Tibial nerve (tissue), 4 donors: ENCODE results near the gene ITGA8. TPM values are rescaled to one million over a fixed set of nuclear protein-coding genes. Genes with fewer than 3 reads are reported as not detected.

ENCODE experiments used
- DNase-seq, 2 donors: peaks; one replicate each; pipeline ENCODE4 v3.0.0-alpha.2; 2019; ENCODE audit warnings: low spot score in 2 of 2
- H3K27ac ChIP-seq, 4 donors: fragments of 200-600 bp; sonication (generic) in 3 of 4; one replicate each; pipeline ENCODE4 v1.5.1; 2017 to 2019; ENCODE audit warnings: mild to moderate bottlenecking in 1 of 4
- H3K27me3 ChIP-seq, 2 donors: fragments of 200-600 bp; sonication (generic) in 1 of 2; one replicate each; pipeline versions ENCODE4 v1.5.1 to v1.6.0; 2017 to 2019
- H3K36me3 ChIP-seq, 3 donors: fragments of 200-600 bp; sonication (generic); one replicate each; pipeline ENCODE4 v1.5.1; 2018 to 2019
- H3K4me1 ChIP-seq, 4 donors: fragments of 200-600 bp; sonication (generic) in 3 of 4; one replicate each; pipeline ENCODE4 v1.5.1; 2017 to 2019
- H3K4me3 ChIP-seq, 4 donors: fragments of 200-600 bp; sonication (generic) in 3 of 4; one replicate each; pipeline ENCODE4 v1.5.1; 2017 to 2019; ENCODE audit warnings: mild to moderate bottlenecking in 1 of 4, moderate library complexity in 1 of 4
- H3K9me3 ChIP-seq, 4 donors: fragments of 200-600 bp; sonication (generic) in 3 of 4; one replicate each; pipeline ENCODE4 v1.5.1; 2017 to 2019
- EP300 ChIP-seq, 2 donors: sonication (generic); formaldehyde crosslinking; IDR thresholded peaks; one replicate each; pipeline ENCODE4 v1.6.1; 2017; ENCODE audit warnings: antibody characterized with exemption in 2 of 2, mild to moderate bottlenecking in 1 of 2
- POLR2A ChIP-seq, 2 donors: fragments of 450-650 bp; IDR thresholded peaks; one replicate each; pipeline ENCODE4 v1.6.1; 2017; ENCODE audit warnings: antibody characterized with exemption in 2 of 2, mild to moderate bottlenecking in 2 of 2, moderate library complexity in 2 of 2
- WGBS, 2 donors: methylation state at CpG; one replicate each; pipeline ENCODE4 v1.1.5; 2018; 5-methylcytosine and 5-hydroxymethylcytosine counted together
- total RNA-seq, 4 donors: library from RNA; depleted of rRNA; stranded (reverse); fragments of >200 nt; gene quantifications; one replicate each; pipeline ENCODE4 v1.1.0, GENCODE V29; 2016
- TF ChIP-seq, protein P1 (sequence below), 5 experiments: fragments of 200-600 bp in 3 of 5; fragments of 450-650 bp in 2 of 5; sonication (generic) in 3 of 5; IDR thresholded peaks; one replicate each; pipeline ENCODE4 v1.5.1; 2016 to 2019; ENCODE audit warnings: antibody characterized with exemption in 5 of 5, mild to moderate bottlenecking in 3 of 5, moderate library complexity in 2 of 5

The ITGA8 gene
- total RNA-seq, 4 donors from 2014 or later, result 1.5 to 8.7 (median 4.3) TPM

DNA sequence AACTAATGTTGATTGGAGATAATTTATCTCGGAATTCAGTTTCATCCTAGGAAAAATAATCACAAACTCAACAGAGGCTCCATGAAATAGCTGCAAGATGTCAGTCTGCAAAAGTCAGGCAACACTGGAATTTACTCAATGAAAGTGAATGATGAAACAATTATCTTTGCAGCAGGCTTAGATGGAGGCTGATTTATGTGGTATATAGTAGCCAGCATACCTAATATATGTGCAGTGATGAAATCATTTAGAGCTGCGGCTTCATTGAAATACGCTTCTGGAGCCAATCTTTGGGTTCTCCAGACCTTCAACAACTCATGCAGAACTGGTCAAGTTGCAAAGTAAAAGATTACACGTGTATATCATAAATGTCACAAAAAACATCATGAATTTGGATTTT, 113.3 kb downstream of the ITGA8 start:
- H3K36me3 ChIP-seq, result no peaks in the 10 kb centered on the region
- TF ChIP-seq POLR2A (IDR thresholded peaks at IDR 0.05), result no peak
- TF ChIP-seq EP300 (IDR thresholded peaks at IDR 0.05), result no peak
- TF ChIP-seq, protein P1, sequence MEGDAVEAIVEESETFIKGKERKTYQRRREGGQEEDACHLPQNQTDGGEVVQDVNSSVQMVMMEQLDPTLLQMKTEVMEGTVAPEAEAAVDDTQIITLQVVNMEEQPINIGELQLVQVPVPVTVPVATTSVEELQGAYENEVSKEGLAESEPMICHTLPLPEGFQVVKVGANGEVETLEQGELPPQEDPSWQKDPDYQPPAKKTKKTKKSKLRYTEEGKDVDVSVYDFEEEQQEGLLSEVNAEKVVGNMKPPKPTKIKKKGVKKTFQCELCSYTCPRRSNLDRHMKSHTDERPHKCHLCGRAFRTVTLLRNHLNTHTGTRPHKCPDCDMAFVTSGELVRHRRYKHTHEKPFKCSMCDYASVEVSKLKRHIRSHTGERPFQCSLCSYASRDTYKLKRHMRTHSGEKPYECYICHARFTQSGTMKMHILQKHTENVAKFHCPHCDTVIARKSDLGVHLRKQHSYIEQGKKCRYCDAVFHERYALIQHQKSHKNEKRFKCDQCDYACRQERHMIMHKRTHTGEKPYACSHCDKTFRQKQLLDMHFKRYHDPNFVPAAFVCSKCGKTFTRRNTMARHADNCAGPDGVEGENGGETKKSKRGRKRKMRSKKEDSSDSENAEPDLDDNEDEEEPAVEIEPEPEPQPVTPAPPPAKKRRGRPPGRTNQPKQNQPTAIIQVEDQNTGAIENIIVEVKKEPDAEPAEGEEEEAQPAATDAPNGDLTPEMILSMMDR (IDR thresholded peaks at IDR 0.05), result no peak
- no peaks in the 10 kb centered on the region for H3K9me3 ChIP-seq
- DNase-seq, result no peak
- H3K27me3 ChIP-seq, result no peaks in the 10 kb centered on the region
- no peak overlapping the region for H3K27ac ChIP-seq
- H3K4me1 ChIP-seq, result no peaks in the 10 kb centered on the region
- H3K4me3 ChIP-seq, result no peak overlapping the region
- 79 to 87% methylated on average over 4 of the region's 4 CpGs for WGBS, 2 donors

DNA sequence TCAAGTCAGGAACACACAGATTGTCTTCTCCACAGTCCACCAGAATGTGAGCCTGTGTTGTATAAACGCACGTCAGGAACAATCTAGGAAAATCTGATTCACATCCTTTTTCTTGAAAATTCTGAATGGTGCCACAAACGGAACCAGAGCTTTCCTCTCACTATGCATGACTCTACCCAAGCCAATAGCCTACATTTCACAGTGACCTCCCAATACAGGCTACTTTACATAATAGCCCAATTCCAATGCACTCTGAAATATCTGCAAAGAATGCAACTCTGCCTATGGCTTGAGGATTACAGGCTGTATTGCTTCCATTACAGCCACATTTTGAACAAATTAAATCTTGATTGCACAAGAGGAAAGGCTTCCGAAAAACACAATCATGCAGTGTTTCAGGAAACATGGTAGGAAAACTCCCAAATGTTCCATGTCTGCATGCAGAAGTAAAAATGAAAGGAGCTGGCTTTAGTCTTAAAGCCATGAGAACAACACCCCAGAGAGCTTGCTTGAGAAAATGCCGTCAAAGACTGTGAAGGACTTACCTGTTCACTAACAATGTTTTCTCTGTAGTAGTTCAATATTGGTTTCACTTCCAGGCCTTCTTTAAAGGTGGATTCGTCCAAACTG, 113.9 kb downstream of the ITGA8 start:
- Histone ChIP-seq H3K4me3 (no peak overlapping the region), H3K27ac (no peak overlapping the region), H3K27me3 (no peaks in the 10 kb centered on the region), H3K4me1 (no peaks in the 10 kb centered on the region), H3K36me3 (no peaks in the 10 kb centered on the region), H3K9me3 (no peaks in the 10 kb centered on the region)
- TF ChIP-seq POLR2A (IDR thresholded peaks at IDR 0.05) (no peak), EP300 (IDR thresholded peaks at IDR 0.05) (peak in 1 of 2 donors; percentile 6)
- TF ChIP-seq, protein P1 (IDR thresholded peaks at IDR 0.05), result no peak
- 73 to 75% methylated on average over 6 of the region's 6 CpGs for WGBS, 2 donors
- DNase-seq, result no peak

DNA sequence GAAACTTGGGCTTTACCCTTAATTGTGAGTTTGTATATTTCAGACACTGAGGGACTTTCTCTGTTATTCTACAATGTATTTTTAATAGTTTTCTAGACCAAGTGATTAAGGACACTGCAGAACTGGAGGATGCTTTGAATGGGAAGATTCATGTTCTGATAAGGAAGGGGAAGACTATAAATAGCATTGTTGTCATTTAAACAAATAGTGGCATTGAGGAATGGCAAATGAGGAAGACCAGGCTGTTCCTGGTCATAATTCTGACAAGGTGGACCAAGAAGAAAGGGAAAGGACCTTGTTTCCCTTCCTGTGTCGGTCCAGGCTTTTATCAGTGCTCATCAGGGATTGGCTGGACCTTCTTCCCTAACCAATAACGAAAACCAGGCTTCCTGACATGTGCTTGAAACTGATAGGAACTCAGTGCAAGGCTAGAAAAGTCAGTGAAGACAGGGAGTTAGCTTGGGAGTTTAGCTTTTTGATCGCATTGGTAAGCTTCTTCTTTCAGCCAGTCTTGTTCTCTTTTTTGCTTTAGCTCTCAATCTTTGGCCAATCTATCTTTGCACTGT, 116.2 kb downstream of the ITGA8 start:
- no peak for TF ChIP-seq POLR2A (IDR thresholded peaks at IDR 0.05)
- TF ChIP-seq, protein P1 (IDR thresholded peaks at IDR 0.05), result no peak
- no peak for TF ChIP-seq EP300 (IDR thresholded peaks at IDR 0.05)
- H3K9me3 ChIP-seq, result no peaks in the 10 kb centered on the region
- DNase-seq, result no peak
- H3K27ac ChIP-seq, result no peak overlapping the region
- no peaks in the 10 kb centered on the region for H3K4me1 ChIP-seq
- no peak overlapping the region for H3K4me3 ChIP-seq
- no peaks in the 10 kb centered on the region for H3K36me3 ChIP-seq
- no peaks in the 10 kb centered on the region for H3K27me3 ChIP-seq
- WGBS, 2 donors, result 45 to 69% methylated on average over 3 of the region's 3 CpGs

DNA sequence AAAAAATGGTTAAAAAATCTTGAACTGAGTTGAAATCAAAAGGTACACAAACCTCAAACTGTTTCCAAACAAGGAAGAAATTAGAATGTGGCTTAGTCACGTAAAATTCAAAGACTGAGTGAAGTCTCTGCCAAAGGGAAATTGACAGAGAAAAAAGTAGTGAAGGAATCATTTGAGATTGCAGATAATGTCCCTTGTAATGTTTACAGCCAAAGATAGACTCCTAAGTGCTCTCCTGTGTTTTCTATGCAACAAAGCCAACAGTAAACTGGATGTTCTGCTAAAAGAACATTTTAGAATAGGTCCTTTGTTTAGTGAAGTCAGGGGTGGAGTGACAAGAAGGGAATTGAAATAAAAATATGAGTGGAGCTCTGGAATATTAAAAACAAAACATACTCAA, 117.9 kb downstream of the ITGA8 start:
- WGBS, 2 donors, result 5 to 21% methylated on average over 1 of the region's 1 CpG
- Histone ChIP-seq H3K27ac (peak overlapping the region in 1 of 4 donors; percentile 34), H3K4me1 (no peaks in the 10 kb centered on the region), H3K4me3 (no peak overlapping the region), H3K9me3 (no peaks in the 10 kb centered on the region), H3K27me3 (no peaks in the 10 kb centered on the region), H3K36me3 (no peaks in the 10 kb centered on the region)
- no peak for TF ChIP-seq POLR2A (IDR thresholded peaks at IDR 0.05)
- TF ChIP-seq EP300 (IDR thresholded peaks at IDR 0.05), result peak in 1 of 2 donors; percentile 21
- DNase-seq, result no peak

DNA sequence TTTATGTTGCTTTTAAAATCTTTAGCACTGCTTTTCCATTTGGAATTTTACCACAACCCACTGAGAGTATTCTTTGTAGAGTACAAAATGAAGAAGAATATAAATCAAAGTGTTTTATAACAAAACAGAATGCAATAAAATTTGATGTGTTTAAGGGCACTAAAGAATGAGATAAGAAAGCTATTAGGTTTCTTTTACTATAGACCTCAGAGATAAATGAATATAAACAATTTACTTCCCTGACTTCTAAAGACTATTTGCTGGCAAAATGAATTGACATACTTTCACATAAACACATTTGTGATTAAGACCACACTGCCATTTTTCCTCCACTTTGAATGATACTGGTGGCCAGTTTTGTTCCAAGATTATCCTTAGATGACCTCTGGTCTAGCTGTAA, 124.5 kb downstream of the ITGA8 start:
- no peaks in the 10 kb centered on the region for H3K36me3 ChIP-seq
- no peaks in the 10 kb centered on the region for H3K27me3 ChIP-seq
- peaks cover 0 to 8% (median 0%) of the 10 kb centered on the region in 4 donors for H3K9me3 ChIP-seq
- H3K4me1 ChIP-seq, result no peaks in the 10 kb centered on the region
- no peak for TF ChIP-seq EP300 (IDR thresholded peaks at IDR 0.05)
- TF ChIP-seq POLR2A (IDR thresholded peaks at IDR 0.05), result no peak
- TF ChIP-seq, protein P1 (IDR thresholded peaks at IDR 0.05), result no peak
- no peak overlapping the region for H3K4me3 ChIP-seq
- H3K27ac ChIP-seq, result no peak overlapping the region
- no peak for DNase-seq
